ENCODE data around the gene DEDD.

DNA sequence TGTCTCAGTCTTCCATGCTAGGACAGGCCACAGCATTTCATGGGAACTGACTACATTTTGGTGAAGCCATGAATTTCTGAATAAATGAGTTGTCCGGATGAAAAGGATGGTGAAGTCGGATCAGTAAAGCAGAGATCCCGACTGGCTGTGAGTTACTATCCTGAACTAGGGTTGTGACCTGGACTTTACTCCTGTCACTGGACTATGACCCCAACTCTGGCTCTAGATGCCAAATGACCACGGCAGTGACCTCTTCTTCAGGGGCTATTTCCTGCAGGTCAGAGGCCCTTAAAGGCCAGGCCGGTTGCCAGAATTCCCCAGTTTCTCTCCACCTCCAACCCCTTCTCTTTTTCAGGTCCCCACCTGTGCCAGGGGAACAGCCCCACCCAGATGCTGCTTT is 41.4 kb downstream of the DEDD start:
- TF ChIP-seq CTCF (IDR thresholded peaks at IDR 0.05) = no peak
- TF ChIP-seq POLR2A (IDR thresholded peaks at IDR 0.05) = no peak

Data from Peyer's patch (tissue), 4 donors.